SU-DHL-6 (cell line): ENCODE measurements around the gene NUP188.

Experiments used
- EZH2phosphoT487 ChIP-seq: fragments of 200-600 bp; sonication (generic), shearing (Covaris generic); conservative IDR thresholded peaks from 2 replicates; pipeline ENCODE4 v1.6.1; 2018; ENCODE audit warnings: mild to moderate bottlenecking, antibody characterized with exemption, low read length, moderate library complexity, mixed read lengths
- TF ChIP-seq, protein P1 (sequence below): fragments of 200-600 bp; sonication (generic); IDR thresholded peaks from one replicate; pipeline ENCODE4 v1.5.1; 2017; ENCODE audit warnings: antibody characterized with exemption, mild to moderate bottlenecking, low read length, moderate library complexity; ENCODE audit not compliant: insufficient read depth, poor library complexity, severe bottlenecking

DNA sequence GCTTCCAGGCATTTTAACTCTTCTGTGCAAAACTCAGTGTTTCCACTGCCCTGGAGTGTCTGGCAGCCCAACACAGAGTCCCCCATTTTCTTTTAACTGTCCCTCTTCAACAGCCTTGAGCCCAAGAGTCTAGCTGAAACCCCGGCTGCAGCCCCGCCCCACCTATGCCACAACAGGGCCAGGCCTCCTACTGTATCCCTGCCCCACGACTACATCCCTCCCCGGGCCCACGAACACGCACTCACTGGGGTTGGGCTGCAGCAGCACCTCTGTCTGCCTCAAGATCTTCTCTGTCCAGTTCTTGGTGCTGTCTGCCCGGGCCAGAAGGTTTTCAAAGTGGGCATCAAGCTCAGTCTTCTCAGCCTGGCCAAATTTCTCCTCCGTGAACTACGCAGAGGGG is 74.5 kb downstream of the NUP188 start:
- TF ChIP-seq, protein P1, sequence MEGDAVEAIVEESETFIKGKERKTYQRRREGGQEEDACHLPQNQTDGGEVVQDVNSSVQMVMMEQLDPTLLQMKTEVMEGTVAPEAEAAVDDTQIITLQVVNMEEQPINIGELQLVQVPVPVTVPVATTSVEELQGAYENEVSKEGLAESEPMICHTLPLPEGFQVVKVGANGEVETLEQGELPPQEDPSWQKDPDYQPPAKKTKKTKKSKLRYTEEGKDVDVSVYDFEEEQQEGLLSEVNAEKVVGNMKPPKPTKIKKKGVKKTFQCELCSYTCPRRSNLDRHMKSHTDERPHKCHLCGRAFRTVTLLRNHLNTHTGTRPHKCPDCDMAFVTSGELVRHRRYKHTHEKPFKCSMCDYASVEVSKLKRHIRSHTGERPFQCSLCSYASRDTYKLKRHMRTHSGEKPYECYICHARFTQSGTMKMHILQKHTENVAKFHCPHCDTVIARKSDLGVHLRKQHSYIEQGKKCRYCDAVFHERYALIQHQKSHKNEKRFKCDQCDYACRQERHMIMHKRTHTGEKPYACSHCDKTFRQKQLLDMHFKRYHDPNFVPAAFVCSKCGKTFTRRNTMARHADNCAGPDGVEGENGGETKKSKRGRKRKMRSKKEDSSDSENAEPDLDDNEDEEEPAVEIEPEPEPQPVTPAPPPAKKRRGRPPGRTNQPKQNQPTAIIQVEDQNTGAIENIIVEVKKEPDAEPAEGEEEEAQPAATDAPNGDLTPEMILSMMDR, result no peak
- no peak for TF ChIP-seq EZH2phosphoT487
